Measurements from ENCODE around the gene PITRM1. TPM values are rescaled to one million over a fixed set of nuclear protein-coding genes. Genes with fewer than 3 reads are reported as not detected.
"Not testable (repeated sequence)": the region's sequence is repeated elsewhere in the genome, so short reads cannot be mapped to it uniquely, and the experiment has no call there.

The PITRM1 gene
- total and polyA plus RNA-seq, 7 experiments from 2014 or later = 35.1 to 90.8 (median 71.8) TPM

- DNase-seq = no peak
- H3K27ac ChIP-seq (ENCODE audit: low read depth, low read length) = peak overlapping the region; percentile 82
- CTCF ChIA-PET = no interaction called here
- no peaks in the 10 kb centered on the region for H3K27me3 ChIP-seq (ENCODE audit: control insufficient read depth in 2 of 2, insufficient read depth in 2 of 2, low read length in 2 of 2)
- peaks cover 5 to 6% of the 10 kb centered on the region in 2 donors for H3K4me1 ChIP-seq (ENCODE audit: control insufficient read depth in 2 of 2, insufficient read depth in 2 of 2, low read length in 2 of 2)
- Mint-ChIP-seq H3K4me1 (peaks cover 9 to 31% (median 23%) of the 10 kb centered on the region in 7 donors), H3K27me3 (peaks cover 0 to 29% (median 0%) of the 10 kb centered on the region in 5 donors), H3K4me3 (peak overlapping the region; percentile 73 to 93 (median 88)), H3K9me3 (peaks cover 0 to 3% (median 0%) of the 10 kb centered on the region in 11 donors), H3K27ac (peak overlapping the region; percentile 64 to 90 (median 84)), H3K36me3 (peaks cover 4 to 17% (median 5%) of the 10 kb centered on the region in 5 donors)
- peaks cover under 1 to 30% (median 15%) of the 10 kb centered on the region in 3 experiments for H3K36me3 ChIP-seq (ENCODE audit: control insufficient read depth in 2 of 3, insufficient read depth in 3 of 3, low read length in 3 of 3)
- peak overlapping the region; percentile 77 for H3K4me3 ChIP-seq (ENCODE audit: low read length)
- no peaks in the 10 kb centered on the region for H3K9me3 ChIP-seq (ENCODE audit: control insufficient read depth in 2 of 3, low read length in 3 of 3)
- intact Hi-C loops (cut with micrococcal nuclease) = loop anchor here (1.0 to 10.0 kb wide), 7 partner anchors 14 to 1655 kb away; partner anchors contain the start of gene AKR1E2 (in 1 of the 2)
- POLR2A ChIA-PET = interaction anchor here (0.9 to 1.2 kb wide), 4 partner anchors 9 to 613 kb away, joined by 3 to 4 read pairs (median 4); partner anchors contain the start of gene KLF6
- no peak for ATAC-seq
Observed at GRCh38 chr10:3172081-3172445, 519 bp downstream of the PITRM1 start.

- H3K9me3 ChIP-seq (ENCODE audit: control insufficient read depth in 2 of 3, low read length in 3 of 3); ATAC-seq; H3K4me1 ChIP-seq (ENCODE audit: control insufficient read depth in 2 of 2, insufficient read depth in 2 of 2, low read length in 2 of 2); CTCF ChIA-PET; POLR2A ChIA-PET; H3K9me3 Mint-ChIP-seq; H3K27me3 ChIP-seq (ENCODE audit: control insufficient read depth in 2 of 2, insufficient read depth in 2 of 2, low read length in 2 of 2); DNase-seq: not testable (repeated sequence)
- Mint-ChIP-seq H3K36me3 (peaks cover 4 to 23% (median 7%) of the 10 kb centered on the region in 5 donors), H3K4me3 (peak overlapping the region; percentile 37 to 92 (median 86)), H3K4me1 (peaks cover 9 to 31% (median 23%) of the 10 kb centered on the region in 7 donors), H3K27me3 (peaks cover 0 to 24% (median 0%) of the 10 kb centered on the region in 5 donors), H3K27ac (peak overlapping the region in 8 of 9 donors; percentile 64 to 90 (median 84))
- H3K36me3 ChIP-seq (ENCODE audit: control insufficient read depth in 2 of 3, insufficient read depth in 3 of 3, low read length in 3 of 3) = peaks cover 6 to 36% (median 20%) of the 10 kb centered on the region in 3 experiments
- peak overlapping the region; percentile 77 for H3K4me3 ChIP-seq (ENCODE audit: low read length)
- peak overlapping the region; percentile 82 for H3K27ac ChIP-seq (ENCODE audit: low read depth, low read length)
- intact Hi-C loops (cut with micrococcal nuclease) = loop anchor here in 1 of 2 donors (5.0 to 10.0 kb wide), 2 partner anchors 703 to 1656 kb away; partner anchors contain the start of gene AKR1E2
Observed at GRCh38 chr10:3171488-3171887, 1.1 kb downstream of the PITRM1 start.

- peaks cover 0 to 6% (median 0%) of the 10 kb centered on the region in 5 donors for H3K27me3 Mint-ChIP-seq
- peaks cover 18 to 41% (median 21%) of the 10 kb centered on the region in 5 donors for H3K36me3 Mint-ChIP-seq
- DNase-seq (no peak), ATAC-seq (no peak)
- H3K27ac Mint-ChIP-seq = peak overlapping the region in 1 of 9 donors; percentile 42
- no peak overlapping the region for H3K27ac ChIP-seq (ENCODE audit: low read depth, low read length)
- peaks cover 9 to 31% (median 23%) of the 10 kb centered on the region in 7 donors for H3K4me1 Mint-ChIP-seq
- no peaks in the 10 kb centered on the region for H3K27me3 ChIP-seq (ENCODE audit: control insufficient read depth in 2 of 2, insufficient read depth in 2 of 2, low read length in 2 of 2)
- H3K36me3 ChIP-seq (ENCODE audit: control insufficient read depth in 2 of 3, insufficient read depth in 3 of 3, low read length in 3 of 3) = peaks cover 21 to 54% (median 37%) of the 10 kb centered on the region in 3 experiments
- intact Hi-C loops (cut with micrococcal nuclease) = loop anchor here in 1 of 2 donors (5.0 to 10.0 kb wide), 2 partner anchors 705 to 1658 kb away; partner anchors contain the start of gene AKR1E2
- ChIA-PET POLR2A (interaction anchor here (0.7 kb wide), 1 partner anchor 17 kb away, joined by 4 read pairs; no protein-coding TSS in a partner anchor), CTCF (no interaction called here)
- no peak overlapping the region for H3K4me3 ChIP-seq (ENCODE audit: low read length)
- no peak overlapping the region for H3K4me3 Mint-ChIP-seq
- peaks cover 0 to 3% (median 0%) of the 10 kb centered on the region in 11 donors for H3K9me3 Mint-ChIP-seq
- H3K4me1 ChIP-seq (ENCODE audit: control insufficient read depth in 2 of 2, insufficient read depth in 2 of 2, low read length in 2 of 2) = peaks cover 5 to 6% of the 10 kb centered on the region in 2 donors
- no peaks in the 10 kb centered on the region for H3K9me3 ChIP-seq (ENCODE audit: control insufficient read depth in 2 of 3, low read length in 3 of 3)
Observed at GRCh38 chr10:3169673-3170072, 2.9 kb downstream of the PITRM1 start.

- H3K36me3 Mint-ChIP-seq = peaks cover 18 to 41% (median 22%) of the 10 kb centered on the region in 5 donors
- H3K27me3 Mint-ChIP-seq = peaks cover 0 to 6% (median 0%) of the 10 kb centered on the region in 5 donors
- Histone ChIP-seq H3K9me3 (ENCODE audit: control insufficient read depth in 2 of 3, low read length in 3 of 3) (no peaks in the 10 kb centered on the region), H3K27me3 (ENCODE audit: control insufficient read depth in 2 of 2, insufficient read depth in 2 of 2, low read length in 2 of 2) (no peaks in the 10 kb centered on the region), H3K4me3 (ENCODE audit: low read length) (no peak overlapping the region), H3K36me3 (ENCODE audit: control insufficient read depth in 2 of 3, insufficient read depth in 3 of 3, low read length in 3 of 3) (peaks cover 22 to 58% (median 38%) of the 10 kb centered on the region in 3 experiments), H3K27ac (ENCODE audit: low read depth, low read length) (no peak overlapping the region), H3K4me1 (ENCODE audit: control insufficient read depth in 2 of 2, insufficient read depth in 2 of 2, low read length in 2 of 2) (peaks cover 5 to 6% of the 10 kb centered on the region in 2 donors)
- ChIA-PET CTCF (no interaction called here), POLR2A (interaction anchor here (0.7 kb wide), 1 partner anchor 17 kb away, joined by 4 read pairs; no protein-coding TSS in a partner anchor)
- no peak overlapping the region for H3K4me3 Mint-ChIP-seq
- H3K4me1 Mint-ChIP-seq = peaks cover 9 to 31% (median 23%) of the 10 kb centered on the region in 7 donors
- peak overlapping the region in 1 of 9 donors; percentile 42 for H3K27ac Mint-ChIP-seq
- no peak for ATAC-seq
- H3K9me3 Mint-ChIP-seq = peaks cover 0 to 3% (median 0%) of the 10 kb centered on the region in 11 donors
- DNase-seq = no peak
- intact Hi-C loops (cut with micrococcal nuclease) = no loop called here
Observed at GRCh38 chr10:3169271-3169670, 3.3 kb downstream of the PITRM1 start.

- H3K4me1 ChIP-seq (ENCODE audit: control insufficient read depth in 2 of 2, insufficient read depth in 2 of 2, low read length in 2 of 2) = peaks cover 5 to 6% of the 10 kb centered on the region in 2 donors
- peaks cover 22 to 71% (median 38%) of the 10 kb centered on the region in 3 experiments for H3K36me3 ChIP-seq (ENCODE audit: control insufficient read depth in 2 of 3, insufficient read depth in 3 of 3, low read length in 3 of 3)
- H3K9me3 ChIP-seq (ENCODE audit: control insufficient read depth in 2 of 3, low read length in 3 of 3) = no peaks in the 10 kb centered on the region
- Mint-ChIP-seq H3K4me1 (peaks cover 9 to 28% (median 21%) of the 10 kb centered on the region in 7 donors), H3K4me3 (no peak overlapping the region), H3K27ac (no peak overlapping the region), H3K27me3 (no peaks in the 10 kb centered on the region), H3K36me3 (peaks cover 23 to 55% (median 27%) of the 10 kb centered on the region in 5 donors), H3K9me3 (no peaks in the 10 kb centered on the region)
- H3K4me3 ChIP-seq (ENCODE audit: low read length) = no peak overlapping the region
- ChIA-PET CTCF (interaction anchor here (0.6 kb wide), 1 partner anchor 1069 kb away, joined by 5 read pairs; no protein-coding TSS in a partner anchor), POLR2A (interaction anchor here (1.1 kb wide), 1 partner anchor 10 kb away, joined by 3 read pairs; no protein-coding TSS in a partner anchor)
- H3K27me3 ChIP-seq (ENCODE audit: control insufficient read depth in 2 of 2, insufficient read depth in 2 of 2, low read length in 2 of 2) = no peaks in the 10 kb centered on the region
- DNase-seq = no peak
- ATAC-seq = no peak
- intact Hi-C loops (cut with micrococcal nuclease) = no loop called here
- H3K27ac ChIP-seq (ENCODE audit: low read depth, low read length) = no peak overlapping the region
Observed at GRCh38 chr10:3167611-3168330, 4.8 kb downstream of the PITRM1 start.

- Mint-ChIP-seq H3K27ac (no peak overlapping the region), H3K4me3 (no peak overlapping the region), H3K36me3 (peaks cover 25 to 64% (median 29%) of the 10 kb centered on the region in 5 donors), H3K9me3 (no peaks in the 10 kb centered on the region), H3K4me1 (peaks cover 5 to 22% (median 16%) of the 10 kb centered on the region in 7 donors), H3K27me3 (no peaks in the 10 kb centered on the region)
- Histone ChIP-seq H3K36me3 (ENCODE audit: control insufficient read depth in 2 of 3, insufficient read depth in 3 of 3, low read length in 3 of 3) (peaks cover 22 to 82% (median 38%) of the 10 kb centered on the region in 3 experiments), H3K27ac (ENCODE audit: low read depth, low read length) (no peak overlapping the region), H3K4me1 (ENCODE audit: control insufficient read depth in 2 of 2, insufficient read depth in 2 of 2, low read length in 2 of 2) (peaks cover 4 to 6% of the 10 kb centered on the region in 2 donors), H3K9me3 (ENCODE audit: control insufficient read depth in 2 of 3, low read length in 3 of 3) (no peaks in the 10 kb centered on the region), H3K4me3 (ENCODE audit: low read length) (no peak overlapping the region), H3K27me3 (ENCODE audit: control insufficient read depth in 2 of 2, insufficient read depth in 2 of 2, low read length in 2 of 2) (no peaks in the 10 kb centered on the region)
- CTCF ChIA-PET = no interaction called here
- POLR2A ChIA-PET = no interaction called here
- ATAC-seq = no peak
- intact Hi-C loops (cut with micrococcal nuclease) = no loop called here
- DNase-seq = no peak
Observed at GRCh38 chr10:3166496-3167290, 5.9 kb downstream of the PITRM1 start.
